Measurements from ENCODE around the gene PSTK. TPM values are rescaled to one million over a fixed set of nuclear protein-coding genes. Genes with fewer than 3 reads are reported as not detected.

The PSTK gene
- total and polyA plus RNA-seq, 9 of the 15 experiments (the other 6 are each of a cell fraction or from before 2014, with no cell fraction given): 13.2 to 49.7 (median 18.9) TPM

DNA sequence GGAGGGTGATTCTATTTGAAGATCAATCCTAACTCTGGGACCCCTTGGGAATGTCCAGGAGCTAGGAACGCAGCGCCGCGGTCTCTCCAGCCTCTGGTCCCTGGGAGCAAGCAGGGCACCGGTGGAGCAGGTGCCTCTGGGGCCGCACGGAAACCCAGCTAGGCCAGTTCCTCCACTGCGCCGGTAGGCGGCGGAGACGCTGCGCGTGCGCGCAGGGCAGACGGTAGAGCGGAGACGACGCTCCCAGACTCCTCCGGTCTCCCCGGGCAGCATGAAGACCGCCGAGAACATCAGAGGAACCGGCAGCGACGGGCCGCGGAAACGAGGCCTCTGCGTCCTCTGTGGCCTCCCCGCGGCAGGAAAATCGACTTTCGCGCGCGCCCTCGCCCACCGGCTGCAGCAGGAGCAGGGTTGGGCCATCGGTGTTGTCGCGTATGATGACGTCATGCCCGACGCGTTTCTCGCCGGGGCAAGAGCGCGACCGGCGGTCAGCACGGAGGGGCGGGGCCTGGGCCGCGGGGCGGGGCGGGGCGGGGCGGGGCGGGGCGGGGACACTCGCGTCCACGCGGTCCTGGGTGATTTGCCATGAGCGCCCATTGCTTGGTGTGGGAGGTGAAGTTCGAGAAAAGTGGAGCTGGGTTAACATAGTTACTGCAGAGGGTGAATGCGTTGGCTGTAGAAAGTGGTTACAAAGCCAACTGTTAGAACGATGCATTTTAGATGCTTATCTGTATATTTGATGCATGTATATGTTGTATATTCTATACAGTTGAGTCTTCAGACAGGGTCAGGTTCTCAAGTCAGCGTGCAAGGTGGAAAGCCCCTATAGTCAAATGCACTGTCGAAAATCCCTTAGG, at the start of gene PSTK (continued):
- TF ChIP-seq, protein P1, sequence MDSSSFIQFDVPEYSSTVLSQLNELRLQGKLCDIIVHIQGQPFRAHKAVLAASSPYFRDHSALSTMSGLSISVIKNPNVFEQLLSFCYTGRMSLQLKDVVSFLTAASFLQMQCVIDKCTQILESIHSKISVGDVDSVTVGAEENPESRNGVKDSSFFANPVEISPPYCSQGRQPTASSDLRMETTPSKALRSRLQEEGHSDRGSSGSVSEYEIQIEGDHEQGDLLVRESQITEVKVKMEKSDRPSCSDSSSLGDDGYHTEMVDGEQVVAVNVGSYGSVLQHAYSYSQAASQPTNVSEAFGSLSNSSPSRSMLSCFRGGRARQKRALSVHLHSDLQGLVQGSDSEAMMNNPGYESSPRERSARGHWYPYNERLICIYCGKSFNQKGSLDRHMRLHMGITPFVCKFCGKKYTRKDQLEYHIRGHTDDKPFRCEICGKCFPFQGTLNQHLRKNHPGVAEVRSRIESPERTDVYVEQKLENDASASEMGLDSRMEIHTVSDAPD (CRISPR knock-in tag; IDR thresholded peaks at IDR 0.05): no peak
- no peak for TF ChIP-seq CCNT2 (IDR thresholded peaks at IDR 0.05; ENCODE audit: borderline replicate concordance, extremely low read depth, insufficient read length, low read depth, low read length)
- TF ChIP-seq, protein P2, sequence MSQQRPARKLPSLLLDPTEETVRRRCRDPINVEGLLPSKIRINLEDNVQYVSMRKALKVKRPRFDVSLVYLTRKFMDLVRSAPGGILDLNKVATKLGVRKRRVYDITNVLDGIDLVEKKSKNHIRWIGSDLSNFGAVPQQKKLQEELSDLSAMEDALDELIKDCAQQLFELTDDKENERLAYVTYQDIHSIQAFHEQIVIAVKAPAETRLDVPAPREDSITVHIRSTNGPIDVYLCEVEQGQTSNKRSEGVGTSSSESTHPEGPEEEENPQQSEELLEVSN (IDR thresholded peaks at IDR 0.05; ENCODE audit: borderline replicate concordance in 1 of 2, extremely low read depth in 1 of 2, insufficient read depth in 1 of 2, insufficient read length in 1 of 2, low read depth in 1 of 2, low read length in 1 of 2, poor library complexity in 1 of 2, severe bottlenecking in 1 of 2): peak; percentile 81 to 93
- peak; percentile 85 for TF ChIP-seq NBN (IDR thresholded peaks at IDR 0.05; ENCODE audit: low read depth)
- no peak for TF ChIP-seq ZNF212 (CRISPR knock-in tag; IDR thresholded peaks at IDR 0.05)
- no peak for TF ChIP-seq ZNF133 (CRISPR knock-in tag; IDR thresholded peaks at IDR 0.05)
- no peak for TF ChIP-seq ZNF445 (CRISPR knock-in tag; IDR thresholded peaks at IDR 0.05; ENCODE audit: low read depth)
- peak in 1 of 2 experiments; percentile 73; a peak in 1 of 4 replicates for TF ChIP-seq CSDE1 (IDR thresholded peaks at IDR 0.05)
- TF ChIP-seq RAD21 (CRISPR knock-in tag; conservative IDR thresholded peaks at IDR 0.05 in 1 of 2, IDR thresholded peaks at IDR 0.05 in 1 of 2): peak in 1 of 2 experiments; percentile 23; a peak in 2 of 4 replicates
- no peak for TF ChIP-seq ZC3H8 (IDR thresholded peaks at IDR 0.05)
- no peak for TF ChIP-seq HIVEP1 (CRISPR knock-in tag; IDR thresholded peaks at IDR 0.05)
- TF ChIP-seq, protein P3, sequence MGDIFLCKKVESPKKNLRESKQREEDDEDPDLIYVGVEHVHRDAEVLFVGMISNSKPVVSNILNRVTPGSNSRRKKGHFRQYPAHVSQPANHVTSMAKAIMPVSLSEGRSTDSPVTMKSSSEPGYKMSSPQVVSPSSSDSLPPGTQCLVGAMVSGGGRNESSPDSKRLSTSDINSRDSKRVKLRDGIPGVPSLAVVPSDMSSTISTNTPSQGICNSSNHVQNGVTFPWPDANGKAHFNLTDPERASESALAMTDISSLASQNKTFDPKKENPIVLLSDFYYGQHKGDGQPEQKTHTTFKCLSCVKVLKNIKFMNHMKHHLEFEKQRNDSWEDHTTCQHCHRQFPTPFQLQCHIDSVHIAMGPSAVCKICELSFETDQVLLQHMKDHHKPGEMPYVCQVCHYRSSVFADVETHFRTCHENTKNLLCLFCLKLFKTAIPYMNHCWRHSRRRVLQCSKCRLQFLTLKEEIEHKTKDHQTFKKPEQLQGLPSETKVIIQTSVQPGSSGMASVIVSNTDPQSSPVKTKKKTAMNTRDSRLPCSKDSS (IDR thresholded peaks at IDR 0.05; ENCODE audit: low read depth, partially characterized antibody): no peak
- TF ChIP-seq, protein P4, sequence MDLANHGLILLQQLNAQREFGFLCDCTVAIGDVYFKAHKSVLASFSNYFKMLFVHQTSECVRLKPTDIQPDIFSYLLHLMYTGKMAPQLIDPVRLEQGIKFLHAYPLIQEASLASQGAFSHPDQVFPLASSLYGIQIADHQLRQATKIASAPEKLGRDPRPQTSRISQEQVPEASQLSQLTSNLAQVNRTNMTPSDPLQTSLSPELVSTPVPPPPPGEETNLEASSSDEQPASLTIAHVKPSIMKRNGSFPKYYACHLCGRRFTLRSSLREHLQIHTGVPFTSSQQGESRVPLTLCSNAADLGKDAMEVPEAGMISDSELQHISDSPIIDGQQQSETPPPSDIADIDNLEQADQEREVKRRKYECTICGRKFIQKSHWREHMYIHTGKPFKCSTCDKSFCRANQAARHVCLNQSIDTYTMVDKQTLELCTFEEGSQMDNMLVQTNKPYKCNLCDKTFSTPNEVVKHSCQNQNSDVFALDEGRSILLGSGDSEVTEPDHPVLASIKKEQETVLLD (IDR thresholded peaks at IDR 0.05): peak; percentile 90; the same call in 1 of the 2 replicates
- no peak for TF ChIP-seq PRPF4 (IDR thresholded peaks at IDR 0.05; ENCODE audit: insufficient read depth, low read depth, low read length, poor library complexity, severe bottlenecking)
- TF ChIP-seq, protein P5, sequence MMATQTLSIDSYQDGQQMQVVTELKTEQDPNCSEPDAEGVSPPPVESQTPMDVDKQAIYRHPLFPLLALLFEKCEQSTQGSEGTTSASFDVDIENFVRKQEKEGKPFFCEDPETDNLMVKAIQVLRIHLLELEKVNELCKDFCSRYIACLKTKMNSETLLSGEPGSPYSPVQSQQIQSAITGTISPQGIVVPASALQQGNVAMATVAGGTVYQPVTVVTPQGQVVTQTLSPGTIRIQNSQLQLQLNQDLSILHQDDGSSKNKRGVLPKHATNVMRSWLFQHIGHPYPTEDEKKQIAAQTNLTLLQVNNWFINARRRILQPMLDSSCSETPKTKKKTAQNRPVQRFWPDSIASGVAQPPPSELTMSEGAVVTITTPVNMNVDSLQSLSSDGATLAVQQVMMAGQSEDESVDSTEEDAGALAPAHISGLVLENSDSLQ (IDR thresholded peaks at IDR 0.05): no peak
- TF ChIP-seq ZNF778 (CRISPR knock-in tag; IDR thresholded peaks at IDR 0.05): no peak
- no peak for TF ChIP-seq MCM5 (IDR thresholded peaks at IDR 0.05; ENCODE audit: low read depth)
- TF ChIP-seq BHLHE40 (IDR thresholded peaks at IDR 0.05; ENCODE audit: low read length): peak; percentile 39
- TF ChIP-seq SMAD4 (CRISPR knock-in tag; conservative IDR thresholded peaks at IDR 0.05): peak; percentile 60
- TF ChIP-seq ZNF785 (CRISPR knock-in tag; IDR thresholded peaks at IDR 0.05): no peak

All from K562 (cell line).